Ecto neural progenitor cell (in vitro differentiated cells): Measurements from ENCODE around the gene HCST.

Experiments used
- DNase-seq: peaks from one replicate; pipeline ENCODE4 v3.0.0-alpha.2; 2018; ENCODE audit warnings: low spot score

Gene HCST

GRCh38 chr19:35901854-35902661 is at the start of gene HCST:
Gene HCST, plus strand, starts transcription at chr19:35902529. Its CDS starts 65 bp downstream, at chr19:35902594.
- DNase-seq = no peak

- DNase-seq = no peak
Observed at GRCh38 chr19:35853038-35853756, 49.1 kb upstream of the HCST start.

GRCh38 chr19:35856546-35857149 is 45.7 kb upstream of the HCST start, which contains the start of gene KIRREL2:
Gene KIRREL2, plus strand, starts transcription at chr19:35856911. Its CDS starts 209 bp downstream, at chr19:35857120.
- peak; percentile 86 for DNase-seq

GRCh38 chr19:35858311-35858710 is 44.0 kb upstream of the HCST start:
- no peak for DNase-seq

- no peak for DNase-seq
Observed at GRCh38 chr19:35859414-35859813, 42.9 kb upstream of the HCST start.

GRCh38 chr19:35860436-35860817 is 41.9 kb upstream of the HCST start:
- no peak for DNase-seq

GRCh38 chr19:35860818-35861639 is 41.3 kb upstream of the HCST start:
- peak; percentile 94 for DNase-seq

GRCh38 chr19:35861640-35862160 is 40.6 kb upstream of the HCST start:
- no peak for DNase-seq

GRCh38 chr19:35862528-35862927 is 39.8 kb upstream of the HCST start:
- DNase-seq = no peak

- no peak for DNase-seq
Observed at GRCh38 chr19:35863018-35863417, 39.3 kb upstream of the HCST start.

GRCh38 chr19:35868172-35868822 is 34.0 kb upstream of the HCST start, which contains the start of gene APLP1:
Gene APLP1, plus strand, starts transcription at chr19:35868574. Its CDS starts 63 bp downstream, at chr19:35868637.
- DNase-seq = peak; percentile 91

GRCh38 chr19:35868823-35869326 is 33.5 kb upstream of the HCST start:
- DNase-seq = no peak

GRCh38 chr19:35869327-35870123 is 32.8 kb upstream of the HCST start:
- DNase-seq = peak; percentile 95

GRCh38 chr19:35870124-35870736 is 32.1 kb upstream of the HCST start:
- DNase-seq = peak; percentile 91

- DNase-seq = no peak
Observed at GRCh38 chr19:35870798-35871197, 31.5 kb upstream of the HCST start.

GRCh38 chr19:35871611-35872010 is 30.7 kb upstream of the HCST start:
- DNase-seq = no peak

GRCh38 chr19:35872180-35872579 is 30.1 kb upstream of the HCST start:
- no peak for DNase-seq

GRCh38 chr19:35874392-35874930 is 27.9 kb upstream of the HCST start:
- DNase-seq = no peak

- no peak for DNase-seq
Observed at GRCh38 chr19:35879068-35879467, 23.3 kb upstream of the HCST start.
